Right renal pelvis (tissue), 4 donors: Measurements from ENCODE around the gene DENND4B. TPM values are rescaled to one million over a fixed set of nuclear protein-coding genes. Genes with fewer than 3 reads are reported as not detected.
"Not testable (repeated sequence)": the region's sequence is repeated elsewhere in the genome, so short reads cannot be mapped to it uniquely, and the experiment has no call there.

ENCODE experiments used
- DNase-seq, 4 donors: peaks; one replicate each; pipeline ENCODE4 v3.0.0-alpha.2; 2013; ENCODE audit warnings: low read depth in 4 of 4, low spot score in 3 of 4, missing footprints in 1 of 4
- polyA plus RNA-seq, 4 donors: library from polyadenylated mRNA; unstranded; fragments of 120-200 nt; gene quantifications; one replicate each; pipeline ENCODE4 v1.2.1, GENCODE V29; 2013; ENCODE audit not compliant: insufficient read length in 4 of 4

The DENND4B gene, protein sequence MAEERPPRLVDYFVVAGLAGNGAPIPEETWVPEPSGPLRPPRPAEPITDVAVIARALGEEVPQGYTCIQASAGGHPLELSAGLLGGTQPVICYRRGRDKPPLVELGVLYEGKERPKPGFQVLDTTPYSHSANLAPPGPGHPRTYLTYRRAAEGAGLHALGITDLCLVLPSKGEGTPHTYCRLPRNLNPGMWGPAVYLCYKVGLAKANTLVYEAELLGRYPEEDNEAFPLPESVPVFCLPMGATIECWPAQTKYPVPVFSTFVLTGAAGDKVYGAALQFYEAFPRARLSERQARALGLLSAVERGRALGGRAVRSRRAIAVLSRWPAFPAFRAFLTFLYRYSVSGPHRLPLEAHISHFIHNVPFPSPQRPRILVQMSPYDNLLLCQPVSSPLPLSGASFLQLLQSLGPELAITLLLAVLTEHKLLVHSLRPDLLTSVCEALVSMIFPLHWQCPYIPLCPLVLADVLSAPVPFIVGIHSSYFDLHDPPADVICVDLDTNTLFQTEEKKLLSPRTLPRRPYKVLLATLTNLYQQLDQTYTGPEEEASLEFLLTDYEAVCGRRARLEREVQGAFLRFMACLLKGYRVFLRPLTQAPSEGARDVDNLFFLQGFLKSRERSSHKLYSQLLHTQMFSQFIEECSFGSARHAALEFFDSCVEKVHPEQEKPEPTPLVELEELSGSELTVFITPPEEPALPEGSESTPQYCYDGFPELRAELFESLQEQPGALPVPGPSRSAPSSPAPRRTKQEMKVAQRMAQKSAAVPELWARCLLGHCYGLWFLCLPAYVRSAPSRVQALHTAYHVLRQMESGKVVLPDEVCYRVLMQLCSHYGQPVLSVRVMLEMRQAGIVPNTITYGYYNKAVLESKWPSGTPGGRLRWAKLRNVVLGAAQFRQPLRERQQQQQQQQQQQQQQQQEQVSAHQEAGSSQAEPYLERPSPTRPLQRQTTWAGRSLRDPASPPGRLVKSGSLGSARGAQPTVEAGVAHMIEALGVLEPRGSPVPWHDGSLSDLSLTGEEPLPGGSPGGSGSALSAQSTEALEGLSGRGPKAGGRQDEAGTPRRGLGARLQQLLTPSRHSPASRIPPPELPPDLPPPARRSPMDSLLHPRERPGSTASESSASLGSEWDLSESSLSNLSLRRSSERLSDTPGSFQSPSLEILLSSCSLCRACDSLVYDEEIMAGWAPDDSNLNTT (N-terminal part only)
- polyA plus RNA-seq: 10 to 100 TPM; 27.6 to 40.0 (median 32.9) TPM

DNA sequence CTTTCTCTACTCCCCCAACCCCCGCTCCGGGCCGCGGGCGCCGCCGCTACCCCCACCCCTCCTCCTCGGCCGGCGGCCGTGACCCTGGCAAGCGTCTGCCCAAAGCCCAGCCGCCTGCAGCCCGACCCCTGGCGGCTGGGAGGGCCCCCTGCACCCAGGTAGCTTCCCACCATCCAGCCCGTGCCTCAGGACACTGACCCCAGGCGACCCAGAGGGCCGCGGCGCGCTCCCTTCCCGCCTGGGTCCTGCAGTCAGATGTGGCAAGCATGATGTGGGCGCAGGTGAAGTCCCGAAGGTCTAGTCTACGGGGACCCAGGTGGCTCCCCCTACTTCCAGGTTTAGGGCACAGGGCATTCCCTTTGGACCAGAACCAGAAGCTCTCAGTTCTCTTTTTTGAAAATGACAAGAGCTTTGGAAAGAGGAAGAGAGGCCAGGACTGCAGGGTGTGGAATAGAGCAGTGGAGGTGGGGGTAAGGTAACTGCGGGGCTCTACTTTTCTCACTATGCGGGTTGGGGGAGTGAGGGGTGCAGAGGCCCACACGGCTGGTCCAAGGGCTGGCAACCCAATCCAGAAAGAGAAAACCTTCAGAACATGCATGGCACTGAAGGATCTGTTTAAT lies at the start of gene DENND4B:
Gene DENND4B, minus strand, starts transcription at position 97 of the 620 bp plus-strand sequence. CDS start 2,344 bp downstream, outside the sequence.
- DNase-seq: peak in 1 of 4 donors; percentile 65

DNA sequence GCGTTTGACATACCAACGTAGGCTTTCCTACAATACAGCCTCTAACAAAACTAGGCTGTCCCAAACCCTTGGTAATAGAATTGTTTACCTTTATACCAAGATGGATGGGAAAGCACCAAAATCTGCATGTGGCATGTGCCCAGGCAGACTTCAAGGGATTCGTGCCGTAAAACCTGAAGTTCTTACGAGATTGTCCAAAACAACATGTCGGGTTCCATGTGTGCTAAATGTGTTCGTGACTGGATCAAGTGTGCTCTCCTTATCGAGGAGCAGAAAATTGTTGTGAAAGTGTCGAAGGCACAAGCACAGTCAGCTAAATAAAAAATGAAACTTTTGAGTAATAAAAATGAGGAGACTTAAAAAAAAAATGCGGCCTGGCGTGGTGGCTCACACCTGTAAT lies 49.1 kb upstream of the DENND4B start:
- DNase-seq: no peak

DNA sequence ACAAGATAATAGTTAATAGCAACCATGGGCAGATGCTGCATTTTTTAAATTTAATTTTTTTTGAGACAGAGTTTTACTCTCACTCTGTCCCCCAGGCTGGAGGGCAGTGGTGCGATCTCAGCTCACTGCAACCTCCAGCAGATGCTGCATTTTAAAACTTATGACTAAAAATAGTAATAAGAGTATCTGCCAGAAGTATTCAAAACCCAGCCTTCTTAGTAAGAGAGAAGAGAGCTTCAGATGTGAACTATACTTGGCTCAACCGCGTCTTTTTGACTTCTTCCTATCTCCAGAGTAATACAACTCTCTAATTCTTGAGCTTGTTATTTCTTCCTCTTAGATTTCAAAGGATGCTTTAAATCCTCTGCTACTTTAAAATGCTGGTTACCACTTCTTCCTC lies 48.7 kb upstream of the DENND4B start:
- DNase-seq: no peak

DNA sequence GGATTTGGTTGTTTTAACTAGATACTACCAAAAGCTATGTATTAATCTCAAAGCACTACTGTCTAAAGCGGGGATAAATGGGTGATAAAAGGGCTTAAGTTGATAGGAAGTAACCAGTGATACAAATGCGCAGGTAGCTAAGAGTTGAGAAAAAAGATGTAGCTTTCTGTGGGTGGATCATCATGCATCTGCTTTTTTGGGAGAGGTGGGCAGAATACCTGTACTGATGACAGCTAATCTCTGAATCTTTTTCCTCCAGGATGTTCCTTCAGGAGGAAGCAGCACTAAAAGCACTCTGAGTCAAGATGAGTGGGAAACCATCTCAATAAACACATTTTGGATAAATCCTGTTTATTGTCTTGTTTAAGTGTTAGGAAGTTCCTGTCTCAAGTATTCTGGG lies 45.3 kb upstream of the DENND4B start:
- DNase-seq: no peak

DNA sequence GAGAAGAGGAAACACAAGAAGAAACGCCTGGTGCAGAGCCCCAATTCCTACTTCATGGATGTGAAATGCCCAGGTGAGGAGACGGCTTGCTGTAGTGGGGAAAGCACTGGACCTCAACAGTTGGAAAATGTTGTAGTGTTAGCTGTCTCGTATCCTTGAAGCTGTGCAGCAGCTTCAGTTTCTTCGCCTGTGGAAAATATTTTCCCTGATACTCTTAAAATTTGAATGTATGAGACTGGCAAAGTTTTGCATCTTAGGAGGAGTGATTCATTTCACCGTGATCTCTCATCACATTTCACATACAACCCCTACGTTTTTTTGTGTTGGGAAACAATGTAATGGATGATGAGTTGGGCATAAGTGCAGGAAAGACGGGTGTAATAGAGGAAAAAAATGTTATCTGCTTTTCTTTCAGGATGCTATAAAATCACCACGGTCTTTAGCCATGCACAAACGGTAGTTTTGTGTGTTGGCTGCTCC lies 44.7 kb upstream of the DENND4B start:
- no peak for DNase-seq

DNA sequence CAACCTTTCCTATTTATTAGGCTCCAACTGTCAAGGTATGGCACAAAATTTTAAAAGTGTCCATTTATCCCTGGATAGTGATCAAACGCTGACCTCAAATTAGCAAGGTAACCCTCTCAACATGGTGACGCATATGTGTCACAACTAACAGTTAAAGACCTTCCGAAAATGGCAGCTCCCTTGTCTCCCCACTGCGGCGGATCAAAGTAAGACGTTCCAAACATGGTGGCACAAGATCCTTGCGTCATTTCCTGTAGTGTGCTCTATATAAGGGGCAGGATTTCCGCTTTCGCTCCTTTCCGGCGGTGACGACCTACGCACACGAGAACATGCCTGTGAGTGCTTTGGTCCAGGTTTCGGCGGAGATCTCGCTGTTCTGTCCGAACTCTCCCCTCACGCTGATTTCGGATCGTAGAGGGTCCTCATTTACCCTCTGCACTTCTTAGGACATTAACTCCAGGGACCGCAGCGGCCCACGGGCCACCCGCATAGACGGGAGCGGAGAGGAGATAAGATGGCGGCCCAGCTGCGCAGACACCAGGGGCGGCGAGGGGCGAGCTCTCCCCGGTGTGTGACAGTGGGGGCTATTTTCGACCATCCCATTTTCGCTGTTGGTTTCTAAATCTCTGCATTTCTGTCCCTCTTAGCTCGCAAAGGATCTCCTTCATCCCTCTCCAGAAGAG lies 44.1 kb upstream of the DENND4B start, which contains the start of gene RPS27:
Gene RPS27, plus strand, starts transcription at position 295 of the 683 bp plus-strand sequence. Its CDS starts 35 bp downstream, at position 330.
- peak; percentile 96 to 98 (median 98) for DNase-seq

DNA sequence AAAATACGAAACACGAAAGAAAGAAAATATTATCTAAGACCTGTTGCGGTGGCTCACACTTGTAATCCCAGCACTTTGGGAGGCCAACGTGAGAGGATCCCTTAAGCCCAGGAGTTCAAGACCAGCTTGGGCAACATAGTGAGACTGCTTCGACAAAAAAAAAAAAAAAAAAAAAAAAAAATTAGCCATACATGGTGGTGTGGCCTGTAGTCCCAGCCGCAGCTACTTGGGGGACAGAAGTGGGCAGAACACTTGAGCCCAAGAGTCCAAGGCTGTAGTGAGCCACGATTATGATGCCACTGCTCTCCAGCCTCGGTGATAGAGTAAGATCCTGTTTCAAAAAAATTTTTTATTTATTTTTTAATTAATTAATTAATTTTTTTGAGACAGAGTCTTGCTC lies 41.1 kb upstream of the DENND4B start:
- no peak for DNase-seq

DNA sequence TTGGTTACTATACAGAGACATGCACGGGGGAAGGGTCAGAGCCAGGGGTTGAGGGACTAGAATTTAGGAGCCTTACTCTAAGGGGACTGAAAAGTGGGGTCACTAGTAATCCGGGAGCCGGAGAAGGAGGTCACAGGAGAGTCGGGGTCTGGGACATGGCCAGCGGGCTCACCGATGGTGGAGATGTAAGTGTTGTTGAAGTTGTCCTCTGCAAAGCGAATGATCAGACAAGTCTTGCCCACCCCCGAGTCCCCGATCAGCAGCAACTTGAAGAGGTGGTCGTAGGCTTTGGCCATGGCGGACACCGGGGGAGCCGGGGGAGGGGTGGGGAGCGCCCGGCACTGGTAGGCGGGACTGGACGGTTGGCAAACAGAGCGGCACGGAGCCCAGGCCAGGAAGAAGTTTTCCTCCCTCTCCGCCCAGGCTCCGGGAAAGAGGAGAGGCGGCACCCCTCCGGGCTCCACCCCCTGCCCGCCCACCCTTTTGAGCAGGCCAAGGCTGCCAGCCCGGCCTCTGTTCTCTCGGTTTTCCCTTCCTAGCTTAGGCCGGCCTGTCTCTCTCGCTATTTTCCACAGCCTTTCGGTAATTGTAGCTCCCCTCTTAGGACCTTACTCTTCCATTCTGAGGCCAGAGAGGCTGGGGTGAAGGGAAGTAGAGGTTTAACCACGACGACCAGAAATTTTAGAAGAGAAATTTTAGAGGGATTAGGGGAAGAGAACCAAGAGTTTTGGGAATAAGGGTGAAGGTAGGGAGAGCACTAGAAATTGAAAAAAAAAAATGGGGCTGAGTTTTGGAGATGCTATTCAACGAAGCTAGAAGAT lies 39.6 kb upstream of the DENND4B start, which contains the start of gene RAB13:
Gene RAB13, minus strand, starts transcription at position 399 of the 821 bp plus-strand sequence. Its CDS starts 103 bp downstream, at position 296.
- peak in 2 of 4 donors; percentile 67 to 80 for DNase-seq

DNA sequence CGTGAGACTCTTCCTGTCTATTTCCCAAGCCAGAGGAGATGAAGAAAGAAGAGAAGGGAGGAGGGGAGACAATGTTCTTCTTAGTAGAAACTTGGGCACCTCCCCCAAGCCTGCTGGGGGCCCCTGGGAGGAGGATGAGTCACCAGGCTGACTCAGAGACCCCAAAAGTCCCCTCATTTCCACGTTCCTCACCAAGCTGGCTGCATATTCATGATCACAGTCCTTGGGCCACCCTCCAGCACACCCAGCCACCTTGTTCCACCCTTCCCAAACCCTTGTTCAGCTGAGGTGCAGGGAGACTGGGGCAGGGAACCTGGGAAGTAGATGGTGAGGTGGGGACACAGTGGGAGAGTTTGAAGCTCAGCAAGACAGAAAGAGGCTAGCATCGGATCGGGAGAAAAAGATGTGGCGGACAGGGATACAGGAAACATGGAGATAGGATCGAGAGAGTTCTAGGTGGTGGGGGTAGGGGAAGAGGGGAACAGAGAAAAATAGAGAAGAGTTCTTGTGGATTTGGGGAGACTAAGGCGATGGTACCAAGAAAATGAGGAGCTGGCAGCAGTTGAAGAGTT lies 38.9 kb upstream of the DENND4B start:
- no peak for DNase-seq

DNA sequence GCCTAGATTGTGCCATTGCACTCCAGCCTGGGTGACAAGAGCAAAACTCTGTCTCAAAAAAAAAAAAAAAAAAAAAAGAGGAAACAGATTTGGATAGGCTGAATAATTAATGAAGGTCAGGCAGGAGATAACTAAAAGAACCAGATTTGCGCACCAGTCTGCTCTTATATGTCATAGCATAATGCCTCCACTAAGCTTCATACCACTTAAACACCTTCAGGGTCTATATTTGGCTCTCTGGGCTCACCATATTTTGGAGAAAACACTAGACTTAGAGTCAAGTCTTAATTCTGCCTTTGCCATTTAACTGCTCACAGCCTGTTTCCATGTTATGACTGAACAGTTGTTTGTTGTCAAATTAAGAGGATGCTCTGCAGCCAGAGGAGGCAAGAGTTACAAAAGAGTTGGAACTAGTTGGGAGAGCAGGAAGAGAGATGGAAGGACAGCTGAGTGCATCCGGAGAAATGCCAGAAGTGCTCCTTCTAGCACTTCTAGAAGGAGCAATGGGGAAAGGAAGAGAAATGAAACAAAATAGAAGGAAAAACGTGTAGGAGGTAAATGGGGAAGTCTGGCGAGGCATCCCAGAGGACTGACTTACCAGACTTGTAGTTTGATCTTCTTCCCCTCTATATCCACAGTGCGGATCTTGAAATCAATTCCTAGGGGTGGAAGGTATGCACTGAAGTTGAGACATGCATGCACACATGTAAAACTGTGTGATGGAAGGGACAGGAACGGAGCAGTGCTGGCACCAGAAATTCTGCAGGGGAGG lies 37.8 kb upstream of the DENND4B start:
- DNase-seq: no peak

DNA sequence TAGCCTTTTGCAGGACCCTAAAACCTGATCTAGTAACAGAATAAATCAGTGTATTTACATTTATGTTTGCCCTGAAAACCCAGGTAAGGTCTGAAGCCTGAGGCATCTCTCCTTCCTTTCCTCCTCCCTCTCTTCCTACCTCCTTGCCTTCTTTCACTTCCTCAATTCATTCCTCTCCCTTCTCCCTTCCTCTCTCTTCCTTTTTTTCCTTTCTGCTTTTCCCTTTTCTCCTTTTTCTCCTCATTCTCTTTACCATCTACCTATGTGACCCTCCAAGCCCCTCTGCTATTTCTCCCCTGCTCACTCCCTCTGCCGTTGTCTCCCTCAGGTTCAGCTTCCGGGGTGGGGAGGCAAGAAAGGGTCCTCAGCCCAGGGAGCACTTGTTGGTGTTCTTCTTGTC lies 35.2 kb upstream of the DENND4B start:
- not testable (repeated sequence) for DNase-seq

DNA sequence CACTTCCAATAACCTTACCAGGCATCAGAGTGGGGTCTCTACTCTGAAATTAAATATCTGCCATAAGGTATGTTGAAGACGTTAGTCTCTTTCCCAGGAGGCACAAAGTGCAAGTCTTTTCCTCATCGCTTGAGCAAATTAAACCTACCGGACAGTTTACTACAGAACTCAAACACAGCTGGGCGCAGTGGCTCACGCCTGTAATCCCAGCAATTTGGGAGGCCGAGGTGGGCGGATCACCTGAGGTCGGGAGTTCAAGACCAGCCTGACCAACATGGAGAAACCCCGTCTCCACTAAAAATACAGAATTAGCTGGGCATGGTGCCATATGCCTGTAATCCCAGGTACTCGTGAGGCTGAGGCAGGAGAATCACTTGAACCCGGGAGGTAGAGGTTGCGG lies 32.6 kb upstream of the DENND4B start:
- DNase-seq: not testable (repeated sequence)

DNA sequence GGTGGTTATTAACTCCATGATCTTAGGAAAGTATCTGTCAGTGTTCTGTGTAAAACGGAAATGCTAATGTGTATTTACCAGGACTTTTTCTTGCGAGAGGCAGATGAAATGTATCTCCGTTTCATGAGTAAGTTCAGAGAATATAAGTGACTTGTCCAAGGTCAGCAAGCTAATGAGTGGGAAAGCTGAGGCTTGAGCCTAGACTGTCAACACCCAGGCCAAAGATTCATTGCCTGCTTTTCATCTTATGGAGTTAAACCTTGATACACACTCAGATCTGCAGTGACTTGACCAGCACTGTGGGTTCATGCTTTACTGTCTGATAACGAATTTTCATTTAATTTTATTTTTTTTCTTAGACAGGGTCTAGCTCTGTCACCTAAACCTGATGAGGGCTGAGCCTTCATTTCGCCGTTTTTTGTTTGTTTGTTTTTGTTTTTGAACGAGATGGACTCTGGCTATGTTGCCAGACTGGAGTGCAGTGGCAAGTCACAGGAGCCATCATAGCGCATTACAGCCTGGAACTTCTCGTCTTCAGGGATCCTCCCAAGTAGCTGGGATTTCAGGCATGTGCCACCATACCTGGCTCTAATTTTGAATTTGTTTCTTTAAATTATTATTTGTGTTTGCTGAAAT lies 31.9 kb upstream of the DENND4B start:
- no peak for DNase-seq

DNA sequence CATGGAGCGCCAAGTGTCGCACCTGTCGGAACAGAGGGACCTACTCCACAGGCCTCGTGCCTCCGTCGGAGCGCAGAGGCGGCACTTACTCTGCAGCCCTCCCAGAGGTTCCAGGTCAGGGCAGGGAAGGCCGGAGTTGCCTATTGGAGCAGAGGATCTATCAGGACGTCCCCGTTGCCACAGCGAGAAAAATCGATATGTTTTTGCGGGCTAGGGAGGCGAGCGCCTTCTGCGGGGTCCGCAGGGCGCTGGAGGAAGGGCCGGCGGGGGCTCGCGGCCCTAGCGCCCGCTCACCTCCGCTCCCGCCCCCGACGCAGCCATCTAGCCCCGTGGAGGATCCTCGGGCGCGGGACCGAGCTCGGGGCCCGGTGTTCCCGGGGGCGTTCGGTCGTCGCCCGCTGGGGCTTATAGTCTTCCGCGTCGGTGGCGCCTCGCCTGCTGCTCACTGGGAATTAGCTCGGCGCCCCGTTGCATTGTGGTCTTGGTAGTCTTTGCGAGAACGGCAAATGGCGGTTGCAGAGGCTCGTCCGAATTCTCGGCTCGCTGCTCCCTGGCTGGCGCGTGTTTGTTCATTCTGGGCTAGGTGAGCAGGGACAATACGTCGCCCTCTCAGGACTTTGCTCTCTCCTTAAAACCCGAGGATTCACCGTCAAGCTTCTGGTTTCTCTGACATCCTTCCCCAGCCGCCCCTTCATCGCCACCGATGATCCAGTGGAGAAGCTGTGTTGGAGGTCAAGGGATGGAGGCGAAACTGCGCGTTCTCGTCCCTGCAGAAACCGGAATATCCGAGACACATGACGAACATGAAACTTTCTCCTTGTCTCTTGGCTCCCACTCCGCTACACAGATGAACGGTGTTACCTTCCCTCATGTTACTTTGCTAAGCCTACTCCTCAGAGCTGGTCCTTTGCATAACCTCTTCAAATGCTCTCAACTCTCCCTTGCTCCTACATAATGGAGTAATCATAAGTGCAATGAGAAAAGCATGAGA lies 31.0 kb upstream of the DENND4B start, which contains the start of gene JTB:
Gene JTB, minus strand, starts transcription at position 425 of the 991 bp plus-strand sequence. Its CDS starts 422 bp downstream, at position 3.
- DNase-seq: peak in 2 of 4 donors; percentile 76 to 77

DNA sequence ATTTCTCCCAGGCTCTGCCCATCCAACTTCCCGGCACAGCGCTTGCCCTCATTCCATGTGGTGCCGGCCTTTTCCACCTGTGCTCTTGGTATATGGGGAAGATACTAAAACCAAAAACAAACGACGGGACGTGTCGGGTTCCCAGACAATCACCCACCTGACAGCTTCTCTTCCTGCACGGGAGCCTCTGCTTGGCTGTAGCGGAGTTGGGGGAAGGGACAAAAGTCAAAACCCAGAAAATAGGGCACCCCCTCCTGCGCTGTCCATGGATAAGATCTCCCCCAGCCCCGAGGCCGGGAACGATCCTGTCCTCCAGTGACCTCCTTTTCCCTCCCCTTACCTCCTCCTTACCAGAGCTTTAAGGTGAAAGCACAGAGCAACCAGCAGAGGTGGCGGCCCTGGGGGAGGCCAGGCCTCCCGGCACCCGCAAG lies 30.3 kb upstream of the DENND4B start:
- no peak for DNase-seq
